ENCODE results near the gene PRSS33.

PRSS33 gene

GRCh38 chr16:2743007-2743810 lies 44.2 kb downstream of the PRSS33 start:
- TF ChIP-seq CTCF (IDR thresholded peaks at IDR 0.05) = no peak
- Histone ChIP-seq H3K79me2 (no peaks in the 10 kb centered on the region), H3K4me1 (no peaks in the 10 kb centered on the region), H3K4me3 (ENCODE audit: low read depth, low read length) (no peak overlapping the region), H3K9me3 (ENCODE audit: control insufficient read depth, low read length) (no peaks in the 10 kb centered on the region), H2AFZ (no peak overlapping the region), H3K9ac (no peak overlapping the region), H3K27me3 (ENCODE audit: control insufficient read depth, insufficient read depth, low read length) (no peaks in the 10 kb centered on the region), H3K27ac (no peak overlapping the region), H3K4me2 (ENCODE audit: low read length) (no peak overlapping the region), H3K36me3 (ENCODE audit: control insufficient read depth, insufficient read depth, low read length) (no peaks in the 10 kb centered on the region)

GRCh38 chr16:2742323-2743006 lies 44.9 kb downstream of the PRSS33 start:
- Histone ChIP-seq H3K27me3 (ENCODE audit: control insufficient read depth, insufficient read depth, low read length) (no peaks in the 10 kb centered on the region), H2AFZ (no peak overlapping the region), H3K9me3 (ENCODE audit: control insufficient read depth, low read length) (no peaks in the 10 kb centered on the region), H3K9ac (no peak overlapping the region), H3K4me2 (ENCODE audit: low read length) (no peak overlapping the region), H3K27ac (no peak overlapping the region), H3K36me3 (ENCODE audit: control insufficient read depth, insufficient read depth, low read length) (no peaks in the 10 kb centered on the region), H3K4me3 (ENCODE audit: low read depth, low read length) (no peak overlapping the region), H3K4me1 (no peaks in the 10 kb centered on the region), H3K79me2 (no peaks in the 10 kb centered on the region)
- TF ChIP-seq CTCF (IDR thresholded peaks at IDR 0.05) = no peak

- Histone ChIP-seq H3K4me2 (ENCODE audit: low read length) (no peak overlapping the region), H3K4me1 (no peaks in the 10 kb centered on the region), H3K27ac (no peak overlapping the region), H2AFZ (no peak overlapping the region), H3K4me3 (ENCODE audit: low read depth, low read length) (no peak overlapping the region), H3K36me3 (ENCODE audit: control insufficient read depth, insufficient read depth, low read length) (no peaks in the 10 kb centered on the region), H3K27me3 (ENCODE audit: control insufficient read depth, insufficient read depth, low read length) (no peaks in the 10 kb centered on the region), H3K9me3 (ENCODE audit: control insufficient read depth, low read length) (no peaks in the 10 kb centered on the region), H3K79me2 (no peaks in the 10 kb centered on the region), H3K9ac (no peak overlapping the region)
- TF ChIP-seq CTCF (IDR thresholded peaks at IDR 0.05) = no peak
These were observed 46.2 kb downstream of the PRSS33 start for GRCh38 chr16:2741168-2741567.

- Histone ChIP-seq H3K79me2 (no peaks in the 10 kb centered on the region), H3K9ac (no peak overlapping the region), H3K4me2 (ENCODE audit: low read length) (no peak overlapping the region), H3K4me3 (ENCODE audit: low read depth, low read length) (no peak overlapping the region), H3K27ac (no peak overlapping the region), H3K36me3 (ENCODE audit: control insufficient read depth, insufficient read depth, low read length) (no peaks in the 10 kb centered on the region), H3K4me1 (no peaks in the 10 kb centered on the region), H3K9me3 (ENCODE audit: control insufficient read depth, low read length) (no peaks in the 10 kb centered on the region), H3K27me3 (ENCODE audit: control insufficient read depth, insufficient read depth, low read length) (no peaks in the 10 kb centered on the region), H2AFZ (no peak overlapping the region)
- no peak for TF ChIP-seq CTCF (IDR thresholded peaks at IDR 0.05)
These were observed 46.9 kb downstream of the PRSS33 start for GRCh38 chr16:2740476-2740875.

Measured in parathyroid adenoma (tissue), 2 donors.